Stomach (tissue), 9 donors: ENCODE data around the gene NLRX1. TPM values are rescaled to one million over a fixed set of nuclear protein-coding genes. Genes with fewer than 3 reads are reported as not detected.

ENCODE experiments used
- DNase-seq, 2 donors: peaks; one replicate each; pipeline versions ENCODE4 v3.0.0 to v3.0.0-alpha.2; 2013 to 2019
- H3K27ac ChIP-seq, 5 donors: fragments of 200-600 bp in 4 of 5; sonication (generic) in 4 of 5; one replicate each; pipeline ENCODE4 v1.5.1; 2013 to 2019; ENCODE audit warnings: mild to moderate bottlenecking in 1 of 5, moderate library complexity in 1 of 5
- H3K27me3 ChIP-seq, 3 donors: fragments of 200-600 bp; sonication (generic); one replicate each; pipeline ENCODE4 v1.5.1; 2017 to 2019; ENCODE audit warnings: mixed run types in 1 of 3
- H3K36me3 ChIP-seq, 4 donors: fragments of 200-600 bp; sonication (generic); 1 replicate in 3 of 4; 2 replicates in 1 of 4; pipeline ENCODE4 v1.5.1; 2016 to 2019
- H3K4me1 ChIP-seq, 4 donors: fragments of 200-600 bp; sonication (generic); one replicate each; pipeline ENCODE4 v1.5.1; 2016 to 2019
- H3K4me3 ChIP-seq, 4 donors: fragments of 200-600 bp; sonication (generic) in 3 of 4; one replicate each; pipeline ENCODE4 v1.5.1; 2016 to 2019; ENCODE audit warnings: mild to moderate bottlenecking in 1 of 4
- H3K9me3 ChIP-seq, 4 donors: fragments of 200-600 bp; sonication (generic); one replicate each; pipeline ENCODE4 v1.5.1; 2016 to 2019
- CTCF ChIP-seq, 7 experiments: fragments of 450-650 bp in 4 of 7; fragments of 200-600 bp in 3 of 7; sonication (generic) in 3 of 7; IDR thresholded peaks; one replicate each; pipeline ENCODE4 v1.5.1; 2016 to 2019; ENCODE audit warnings: antibody characterized with exemption in 7 of 7, control low read depth in 2 of 7, mild to moderate bottlenecking in 1 of 7
- EP300 ChIP-seq: sonication (generic); formaldehyde crosslinking; IDR thresholded peaks from one replicate; pipeline ENCODE4 v1.6.1; 2017; ENCODE audit warnings: antibody characterized with exemption
- POLR2A ChIP-seq, 4 donors: fragments of 450-650 bp; IDR thresholded peaks; one replicate each; pipeline ENCODE4 v1.6.1; 2016; ENCODE audit warnings: antibody characterized with exemption in 4 of 4, control low read depth in 2 of 4, mild to moderate bottlenecking in 1 of 4, moderate library complexity in 1 of 4
- POLR2AphosphoS5 ChIP-seq, 3 donors: sonication (generic); formaldehyde crosslinking; IDR thresholded peaks; one replicate each; pipeline ENCODE4 v1.6.1; 2016; ENCODE audit warnings: antibody characterized with exemption in 3 of 3
- WGBS, 5 donors: extraction: QIAGEN DNeasy Blood & Tissue Kit in 3 of 5; methylation state at CpG; one replicate each; pipeline versions ENCODE4 v1.1.5 to v1.1.7; 2013 to 2018; 5-methylcytosine and 5-hydroxymethylcytosine counted together
- intact Hi-C: fragments of 100-400 bp; cut with DNase I; formaldehyde crosslinking; loops from one replicate; pipeline ENCODE4 v1.15.1; 2023; ENCODE audit warnings: low total_unique reads
- polyA plus RNA-seq, 3 donors: library from polyadenylated mRNA; stranded (reverse); fragments of 200-250 nt; gene quantifications; one replicate each; pipeline ENCODE4 v1.2.3, GENCODE V29; 2013
- total RNA-seq, 5 donors: library from RNA; depleted of rRNA; stranded (reverse); fragments of >200 nt; gene quantifications; one replicate each; pipeline versions ENCODE4 v1.1.0 to v1.2.3, GENCODE V29; 2014 to 2016
- donor health status: healthy with polysubstance abuse.
- donor health status: Bipolar disorder and iron deficiency.
- donor health status: healthy.

NLRX1 gene
- total and polyA plus RNA-seq, 8 donors, result 3.8 to 101 (median 12.1) TPM

- no peak for DNase-seq
- 80 to 92% (median 86%) methylated on average over 9 of the region's 9 CpGs for WGBS, 5 donors
- H3K36me3 ChIP-seq, result no peaks in the 10 kb centered on the region
- no peak overlapping the region for H3K27ac ChIP-seq
- intact Hi-C loops, result no loop called here
- TF ChIP-seq CTCF (IDR thresholded peaks at IDR 0.05) (no peak), EP300 (no peak), POLR2AphosphoS5 (IDR thresholded peaks at IDR 0.05) (no peak), POLR2A (IDR thresholded peaks at IDR 0.05) (no peak)
- H3K27me3 ChIP-seq, result peaks cover 0 to 47% (median 18%) of the 10 kb centered on the region in 3 donors
- H3K4me3 ChIP-seq, result no peak overlapping the region
- H3K4me1 ChIP-seq, result peaks cover 12 to 23% (median 20%) of the 10 kb centered on the region in 4 donors
- no peaks in the 10 kb centered on the region for H3K9me3 ChIP-seq
Measured at GRCh38 chr11:119152043-119152442, 16.5 kb upstream of the NLRX1 start.

- no peak overlapping the region for H3K27ac ChIP-seq
- 87 to 92% (median 90%) methylated on average over 4 of the region's 4 CpGs for WGBS, 5 donors
- H3K4me3 ChIP-seq, result no peak overlapping the region
- no peak for DNase-seq
- H3K9me3 ChIP-seq, result no peaks in the 10 kb centered on the region
- H3K36me3 ChIP-seq, result no peaks in the 10 kb centered on the region
- H3K4me1 ChIP-seq, result peaks cover 12 to 23% (median 20%) of the 10 kb centered on the region in 4 donors
- no peak for TF ChIP-seq POLR2AphosphoS5 (IDR thresholded peaks at IDR 0.05)
- no peak for TF ChIP-seq POLR2A (IDR thresholded peaks at IDR 0.05)
- TF ChIP-seq CTCF (IDR thresholded peaks at IDR 0.05), result no peak
- no peak for TF ChIP-seq EP300
- intact Hi-C loops, result no loop called here
- H3K27me3 ChIP-seq, result peaks cover 0 to 41% (median 18%) of the 10 kb centered on the region in 3 donors
Measured at GRCh38 chr11:119152604-119153003, 15.9 kb upstream of the NLRX1 start.

- peaks cover 0 to 35% (median 18%) of the 10 kb centered on the region in 3 donors for H3K27me3 ChIP-seq
- H3K9me3 ChIP-seq, result no peaks in the 10 kb centered on the region
- TF ChIP-seq EP300 (no peak), POLR2AphosphoS5 (IDR thresholded peaks at IDR 0.05) (no peak), POLR2A (IDR thresholded peaks at IDR 0.05) (no peak), CTCF (IDR thresholded peaks at IDR 0.05) (no peak)
- no peaks in the 10 kb centered on the region for H3K36me3 ChIP-seq
- 74 to 87% (median 80%) methylated on average over 5 to 9 of the region's 9 CpGs for WGBS, 5 donors
- no peak for DNase-seq
- no peak overlapping the region for H3K4me3 ChIP-seq
- intact Hi-C loops, result no loop called here
- H3K4me1 ChIP-seq, result peaks cover 12 to 23% (median 20%) of the 10 kb centered on the region in 4 donors
- H3K27ac ChIP-seq, result no peak overlapping the region
Measured at GRCh38 chr11:119153049-119153818, 15.3 kb upstream of the NLRX1 start.

GRCh38 chr11:119154178-119154577 is 14.3 kb upstream of the NLRX1 start:
- 82 to 92% (median 91%) methylated on average over 4 to 6 of the region's 6 CpGs for WGBS, 5 donors

More at GRCh38 chr11:119154178-119154577, 14.3 kb upstream of the NLRX1 start:
- H3K4me1 ChIP-seq, result peaks cover 6 to 16% (median 11%) of the 10 kb centered on the region in 4 donors
- H3K27me3 ChIP-seq, result peaks cover 0 to 26% (median 9%) of the 10 kb centered on the region in 3 donors
- no peaks in the 10 kb centered on the region for H3K36me3 ChIP-seq
- no peak overlapping the region for H3K4me3 ChIP-seq
- H3K27ac ChIP-seq, result no peak overlapping the region
- no peak for DNase-seq
- TF ChIP-seq CTCF (IDR thresholded peaks at IDR 0.05), result no peak
- no peak for TF ChIP-seq POLR2A (IDR thresholded peaks at IDR 0.05)
- no peak for TF ChIP-seq POLR2AphosphoS5 (IDR thresholded peaks at IDR 0.05)
- intact Hi-C loops, result no loop called here
- no peaks in the 10 kb centered on the region for H3K9me3 ChIP-seq
